HG03378 (cell line): ENCODE measurements around the gene ABHD12.
"Not testable (repeated sequence)": the region's sequence is repeated elsewhere in the genome, so short reads cannot be mapped to it uniquely, and the experiment has no call there.

Experiments
- ATAC-seq: cut with Tn5 transposase; IDR thresholded peaks from one replicate; pipeline ENCODE4 v1.9.1; 2021; ENCODE audit warnings: mild to moderate bottlenecking, moderate library complexity; ENCODE audit not compliant: unreplicated experiment

The ABHD12 gene

GRCh38 chr20:25390538-25391528 is at the start of gene ABHD12:
ABHD12 (minus strand) TSS chr20:25390835; CDS start chr20:25390703, 132 bp downstream.
- peak; percentile 83 for ATAC-seq

DNA sequence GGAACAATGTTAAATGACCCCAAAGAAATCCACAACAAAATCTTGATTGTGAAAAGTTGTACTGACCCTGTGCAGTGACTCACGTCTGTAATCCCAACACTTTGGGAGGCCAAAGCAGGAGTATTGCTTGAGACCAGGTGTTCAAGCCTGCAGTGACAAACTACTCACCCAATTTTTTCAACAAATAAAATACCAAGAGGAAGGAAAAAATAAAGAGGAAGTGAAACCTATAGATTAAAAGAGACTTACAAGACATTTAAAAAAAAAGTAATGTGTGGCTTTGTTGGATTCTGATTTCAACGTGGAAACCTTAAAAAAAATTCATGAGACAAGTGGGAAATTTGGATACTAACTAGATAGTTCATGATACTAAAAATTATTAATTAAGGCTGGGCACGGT is 48.7 kb upstream of the ABHD12 start:
- ATAC-seq: peak; percentile 75

DNA sequence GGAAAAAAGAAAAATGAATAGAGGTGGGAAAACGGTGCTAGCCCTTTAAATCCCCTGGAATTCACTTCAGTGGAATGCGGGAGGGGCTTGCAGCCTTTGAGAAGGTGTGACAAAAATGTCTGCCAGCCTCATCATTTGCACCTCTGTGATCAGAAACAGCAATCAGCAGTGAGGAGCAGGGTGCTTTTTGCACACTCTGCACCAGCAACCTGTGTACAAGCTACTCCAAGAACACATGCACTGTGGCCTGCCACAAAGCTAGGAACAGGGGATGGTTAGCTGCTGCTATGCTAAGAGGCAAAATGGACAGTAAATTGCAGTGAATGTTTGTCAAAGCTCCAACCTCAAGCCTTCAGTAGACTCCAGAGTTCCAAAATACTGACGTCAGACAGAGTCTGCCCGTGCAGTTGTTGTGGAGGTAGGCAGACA is 46.5 kb upstream of the ABHD12 start:
- ATAC-seq: no peak

DNA sequence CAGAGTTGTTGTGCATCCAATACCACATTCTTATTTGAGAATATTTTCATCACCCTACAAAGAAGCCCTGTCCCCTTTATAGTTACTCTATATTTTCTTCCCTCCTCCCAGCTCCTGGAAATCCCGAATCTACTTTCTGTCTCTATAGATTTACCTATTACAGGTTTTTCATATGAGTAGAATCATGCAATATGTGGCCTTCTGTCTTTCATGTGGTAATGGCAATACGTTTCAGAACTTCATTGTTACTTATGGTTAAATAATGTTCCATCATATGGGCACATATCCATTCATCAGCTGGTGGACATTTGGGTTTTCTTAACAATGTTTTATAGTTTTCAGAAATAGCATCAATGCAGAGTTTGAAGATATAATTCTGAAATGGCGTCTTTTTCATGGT is 33.9 kb upstream of the ABHD12 start:
- ATAC-seq: no peak

DNA sequence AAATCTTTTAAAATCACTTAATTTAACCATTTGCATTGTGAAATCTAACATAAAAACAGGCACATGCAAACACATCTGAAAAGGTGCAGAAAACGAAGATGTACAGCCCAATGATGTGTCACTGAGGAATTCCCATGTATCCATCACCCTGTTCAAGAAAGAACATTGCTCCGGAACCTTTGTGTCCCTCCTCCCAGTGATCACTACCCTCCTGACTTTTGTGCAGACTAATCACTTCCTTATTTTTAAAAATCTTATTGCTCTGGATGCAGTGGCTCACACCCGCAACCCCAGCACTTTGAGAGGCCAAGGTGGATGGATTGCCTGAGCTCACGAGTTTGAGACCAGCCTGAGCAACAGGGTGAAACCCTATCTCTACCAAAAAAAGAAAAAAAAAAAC is 31.4 kb upstream of the ABHD12 start:
- no peak for ATAC-seq

GRCh38 chr20:25421102-25421501 is 30.5 kb upstream of the ABHD12 start:
- no peak for ATAC-seq

DNA sequence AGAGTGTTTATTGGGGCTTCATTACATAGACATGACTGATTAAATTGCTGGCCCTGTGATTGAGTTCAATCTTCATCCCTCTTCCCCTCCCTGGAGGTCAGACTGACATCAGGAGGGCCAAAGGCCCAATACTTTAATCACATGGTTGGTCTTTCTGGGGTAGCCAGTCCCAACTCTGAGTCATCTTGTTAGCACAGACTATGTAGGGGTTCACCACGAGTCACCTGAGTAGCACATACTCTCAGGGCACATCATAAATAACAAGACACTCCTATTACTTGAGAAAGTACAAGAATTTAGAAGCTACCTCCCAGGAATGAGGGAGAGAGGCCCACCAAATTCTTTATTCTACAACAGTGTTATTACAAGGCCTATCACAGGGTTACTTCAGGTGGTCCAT is 28.1 kb upstream of the ABHD12 start:
- no peak for ATAC-seq

- ATAC-seq: no peak
Observed at GRCh38 chr20:25408890-25409289, 18.3 kb upstream of the ABHD12 start.

DNA sequence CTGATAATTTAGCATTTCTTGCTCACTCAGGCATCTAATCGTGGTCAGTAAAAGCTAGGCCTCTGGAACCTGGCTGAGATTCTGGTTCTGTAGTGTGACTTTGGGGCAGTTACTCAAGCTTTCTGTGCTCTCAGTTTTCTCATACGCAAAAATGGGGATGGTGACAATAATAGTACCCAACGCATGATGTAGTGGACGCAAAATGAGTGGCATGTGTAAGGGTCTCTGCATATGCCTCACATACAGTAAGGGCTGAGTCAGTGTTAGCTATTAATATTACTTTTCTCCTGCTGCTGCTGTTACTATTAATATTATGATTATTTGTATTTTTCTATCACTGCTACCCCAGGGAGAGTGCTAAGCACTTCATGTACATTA is 17.5 kb upstream of the ABHD12 start:
- no peak for ATAC-seq

DNA sequence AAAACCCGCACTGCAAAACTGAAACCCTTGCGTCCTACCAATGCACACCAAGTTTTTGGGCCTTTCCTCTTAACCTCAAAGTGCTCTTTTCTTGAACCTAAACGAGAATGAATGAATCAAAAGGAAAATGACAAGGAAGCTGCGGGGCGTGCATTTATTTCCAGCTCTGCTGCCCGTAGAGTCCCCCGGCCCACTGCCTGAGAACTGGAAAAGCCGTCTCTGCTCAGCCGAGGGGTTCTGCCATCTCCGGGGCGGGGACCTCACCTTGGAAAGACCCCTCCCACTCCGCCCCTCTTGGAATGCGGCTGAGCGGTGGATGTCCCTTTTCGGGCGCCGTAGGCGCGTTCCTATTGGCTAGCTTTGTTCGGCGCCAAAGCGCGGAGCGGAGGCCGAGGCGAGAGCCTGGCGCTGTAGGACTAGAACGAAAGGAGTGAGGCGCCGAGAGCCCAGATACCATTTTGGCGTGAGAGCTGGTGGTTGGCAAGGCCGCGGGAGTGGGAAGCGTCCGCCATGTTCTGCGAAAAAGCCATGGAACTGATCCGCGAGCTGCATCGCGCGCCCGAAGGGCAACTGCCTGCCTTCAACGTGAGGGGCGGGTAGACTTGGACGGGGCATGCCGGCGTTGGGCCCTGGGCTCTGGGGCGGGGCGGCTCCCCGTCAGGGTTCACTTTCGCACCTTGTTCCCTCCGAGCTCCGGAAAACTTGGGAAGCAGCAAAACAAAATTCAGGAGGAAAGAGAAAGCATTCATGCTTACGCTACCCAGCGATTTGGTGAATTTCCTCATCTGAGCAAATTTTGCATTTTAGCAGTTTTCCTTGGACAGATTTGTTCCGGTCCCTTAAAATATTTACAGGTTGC is 16.9 kb upstream of the ABHD12 start, which contains the start of gene GINS1:
GINS1 (plus strand) TSS at position 363 of the 859 bp plus-strand sequence; CDS start at position 511, 148 bp downstream.
- peak; percentile 79 for ATAC-seq

DNA sequence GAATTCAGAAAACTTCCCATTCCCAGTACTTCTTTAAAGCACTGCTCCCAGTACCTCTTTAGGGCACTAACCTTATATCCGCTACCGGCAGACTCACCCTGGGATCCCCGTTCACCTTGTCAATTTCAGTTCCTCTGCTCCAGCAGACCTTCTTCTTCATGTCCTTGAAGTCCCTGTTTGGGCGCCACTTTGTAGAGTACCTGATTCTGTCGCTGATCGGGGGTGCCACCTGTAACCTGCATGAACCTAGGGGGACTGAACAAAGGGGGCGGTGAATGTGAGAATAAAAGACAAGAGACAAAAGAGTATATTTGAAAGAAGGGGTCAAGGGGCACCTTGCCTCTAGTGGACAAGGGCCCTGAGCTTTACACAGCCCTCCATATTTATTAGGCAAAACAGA is 11.9 kb upstream of the ABHD12 start:
- no peak for ATAC-seq

DNA sequence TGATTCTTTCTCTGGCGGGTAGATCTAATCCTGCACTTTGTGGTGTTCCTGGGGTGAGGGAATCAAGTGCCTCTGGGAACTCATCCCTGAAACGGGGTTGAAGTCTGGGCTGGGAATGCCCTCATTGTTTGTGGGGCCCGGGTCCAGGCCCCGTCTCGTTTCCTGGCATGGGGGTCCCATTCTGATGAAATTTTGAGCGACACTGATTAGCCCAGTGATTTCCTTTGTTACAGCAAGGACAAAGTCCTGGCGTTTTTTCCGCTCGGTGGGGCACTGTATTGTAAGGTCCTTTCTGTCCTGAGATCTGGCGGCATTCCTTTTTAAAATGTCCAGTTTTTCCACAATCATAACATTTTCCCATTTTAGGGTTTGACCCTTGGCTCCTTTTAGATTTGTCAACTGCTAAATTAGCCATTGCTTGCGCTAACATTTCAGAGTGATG is 9.7 kb upstream of the ABHD12 start:
- not testable (repeated sequence) for ATAC-seq

GRCh38 chr20:25399037-25399430 is 8.4 kb upstream of the ABHD12 start:
- ATAC-seq: peak; percentile 78

- ATAC-seq: no peak
Observed at GRCh38 chr20:25398376-25399036, 7.9 kb upstream of the ABHD12 start.

- ATAC-seq: no peak
Observed at GRCh38 chr20:25397821-25398220, 7.2 kb upstream of the ABHD12 start.

GRCh38 chr20:25397096-25397495 is 6.5 kb upstream of the ABHD12 start:
- ATAC-seq: no peak

GRCh38 chr20:25394996-25395395 is 4.4 kb upstream of the ABHD12 start:
- no peak for ATAC-seq

DNA sequence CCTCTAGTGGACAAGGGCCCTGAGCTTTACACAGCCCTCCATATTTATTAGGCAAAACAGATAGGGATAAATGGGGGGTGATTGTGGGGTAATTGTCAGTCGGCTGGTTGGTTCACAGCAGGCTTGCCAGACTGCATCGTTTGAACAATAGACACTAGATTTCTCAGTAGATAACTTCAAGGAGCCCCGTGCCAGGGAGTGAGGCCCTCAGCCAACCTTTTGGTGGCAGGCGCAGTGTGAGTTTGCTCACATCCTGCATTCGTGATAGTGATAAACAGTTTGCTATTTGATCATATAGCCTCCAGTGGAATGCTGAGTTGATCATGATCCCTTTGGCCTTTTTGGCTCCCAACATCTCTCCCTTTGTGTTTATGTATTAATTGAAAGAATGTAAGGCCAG is 3.6 kb upstream of the ABHD12 start:
- no peak for ATAC-seq

GRCh38 chr20:25389858-25390537 is 637 bp downstream of the ABHD12 start:
- ATAC-seq: peak; percentile 22

- ATAC-seq: no peak
Observed at GRCh38 chr20:25389401-25389857, 1.2 kb downstream of the ABHD12 start.
